Right lobe of liver (tissue), 6 donors: ENCODE data around the gene NIT2. TPM values are rescaled to one million over a fixed set of nuclear protein-coding genes. Genes with fewer than 3 reads are reported as not detected.

Experiments
- ATAC-seq, 4 donors: fragments of 200-7000 bp; cut with Tn5 transposase; one replicate each; pipeline ENCODE4 v1.9.1; 2020; ENCODE audit warnings: mild to moderate bottlenecking in 4 of 4, moderate library complexity in 4 of 4
- DNase-seq, 3 donors: peaks; one replicate each; pipeline ENCODE4 v3.0.0-alpha.2; 2020
- H3K27ac ChIP-seq, 3 donors: fragments of 200-600 bp; one replicate each; pipeline ENCODE4 v1.8.0; 2022
- H3K27me3 ChIP-seq, 2 donors: fragments of 200-600 bp; one replicate each; pipeline ENCODE4 v1.8.0; 2022
- H3K36me3 ChIP-seq, 4 donors: fragments of 200-600 bp; sonication (generic) in 1 of 4; one replicate each; pipeline versions ENCODE4 v1.5.1 to v1.8.0; 2017 to 2022; ENCODE audit warnings: control low read depth in 1 of 4
- H3K4me1 ChIP-seq, 4 donors: fragments of 200-600 bp; sonication (generic) in 1 of 4; one replicate each; pipeline versions ENCODE4 v1.5.1 to v1.8.0; 2017 to 2022; ENCODE audit warnings: control low read depth in 1 of 4
- H3K4me3 ChIP-seq, 3 donors: fragments of 200-600 bp; one replicate each; pipeline ENCODE4 v1.8.0; 2022
- H3K9me3 ChIP-seq, 4 donors: fragments of 200-600 bp; sonication (generic) in 1 of 4; one replicate each; pipeline versions ENCODE4 v1.5.1 to v1.8.0; 2017 to 2022; ENCODE audit warnings: control low read depth in 1 of 4
- POLR2A ChIP-seq: fragments of 450-650 bp; IDR thresholded peaks from one replicate; pipeline ENCODE4 v1.6.1; 2017; ENCODE audit warnings: antibody characterized with exemption, mild to moderate bottlenecking
- WGBS: methylation state at CpG from one replicate; pipeline ENCODE4 v1.1.6; 2018; ENCODE audit warnings: low coverage, low lambda C conversion rate; ENCODE audit not compliant: insufficient coverage; ENCODE audit errors: missing lambda C conversion rate; 5-methylcytosine and 5-hydroxymethylcytosine counted together
- intact Hi-C, 2 donors: fragments of 100-400 bp; cut with DNase I; formaldehyde crosslinking; loops; one replicate each; pipeline versions ENCODE4 v1.11.2 to v1.14.1; 2022
- total RNA-seq, 6 experiments: library from RNA; depleted of rRNA in 2 of 6; stranded (reverse); fragments of >200 nt in 2 of 6; fragmentation: NEBNext Ultra II Directional in 3 of 6; extraction: Animal tissue kit (Norgen Biotek cat#: 25700) in 3 of 6; gene quantifications; one replicate each; pipeline versions ENCODE4 v1.1.0 to v1.2.4, GENCODE V29; 2016 to 2023
- TF ChIP-seq, protein P1 (sequence below), 4 donors: fragments of 200-600 bp in 3 of 4; fragments of 450-650 bp in 1 of 4; IDR thresholded peaks; one replicate each; pipeline versions ENCODE4 v1.5.1 to v1.8.0; 2016 to 2022; ENCODE audit warnings: antibody characterized with exemption in 4 of 4, mild to moderate bottlenecking in 2 of 4
- donor health status: DM: no; HTN: yes; CAD: no.
- donor health status: DM: no; HTN: no; CAD: no.
- donor health status: DM: no; HTN: no; CAD: no.
- donor health status: DM: no; HTN: yes; CAD: no.
- donor health status: DM: no; HTN: yes; CAD: no.

Gene NIT2
- total RNA-seq, 6 experiments from 2014 or later: 43.5 to 141 (median 103) TPM

GRCh38 chr3:100297784-100298183 is 36.8 kb upstream of the NIT2 start:
- WGBS: 92% methylated on average over 2 of the region's 2 CpGs
- no peaks in the 10 kb centered on the region for H3K27me3 ChIP-seq
- intact Hi-C loops: no loop called here
- no peak overlapping the region for H3K4me3 ChIP-seq
- peaks cover 0 to 32% (median 7%) of the 10 kb centered on the region in 4 donors for H3K36me3 ChIP-seq
- no peaks in the 10 kb centered on the region for H3K9me3 ChIP-seq
- no peak for TF ChIP-seq POLR2A
- TF ChIP-seq, protein P1, sequence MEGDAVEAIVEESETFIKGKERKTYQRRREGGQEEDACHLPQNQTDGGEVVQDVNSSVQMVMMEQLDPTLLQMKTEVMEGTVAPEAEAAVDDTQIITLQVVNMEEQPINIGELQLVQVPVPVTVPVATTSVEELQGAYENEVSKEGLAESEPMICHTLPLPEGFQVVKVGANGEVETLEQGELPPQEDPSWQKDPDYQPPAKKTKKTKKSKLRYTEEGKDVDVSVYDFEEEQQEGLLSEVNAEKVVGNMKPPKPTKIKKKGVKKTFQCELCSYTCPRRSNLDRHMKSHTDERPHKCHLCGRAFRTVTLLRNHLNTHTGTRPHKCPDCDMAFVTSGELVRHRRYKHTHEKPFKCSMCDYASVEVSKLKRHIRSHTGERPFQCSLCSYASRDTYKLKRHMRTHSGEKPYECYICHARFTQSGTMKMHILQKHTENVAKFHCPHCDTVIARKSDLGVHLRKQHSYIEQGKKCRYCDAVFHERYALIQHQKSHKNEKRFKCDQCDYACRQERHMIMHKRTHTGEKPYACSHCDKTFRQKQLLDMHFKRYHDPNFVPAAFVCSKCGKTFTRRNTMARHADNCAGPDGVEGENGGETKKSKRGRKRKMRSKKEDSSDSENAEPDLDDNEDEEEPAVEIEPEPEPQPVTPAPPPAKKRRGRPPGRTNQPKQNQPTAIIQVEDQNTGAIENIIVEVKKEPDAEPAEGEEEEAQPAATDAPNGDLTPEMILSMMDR (IDR thresholded peaks at IDR 0.05): no peak
- no peak for DNase-seq
- H3K27ac ChIP-seq: no peak overlapping the region
- peaks cover 0 to 12% (median 0%) of the 10 kb centered on the region in 4 donors for H3K4me1 ChIP-seq
- no peak for ATAC-seq

DNA sequence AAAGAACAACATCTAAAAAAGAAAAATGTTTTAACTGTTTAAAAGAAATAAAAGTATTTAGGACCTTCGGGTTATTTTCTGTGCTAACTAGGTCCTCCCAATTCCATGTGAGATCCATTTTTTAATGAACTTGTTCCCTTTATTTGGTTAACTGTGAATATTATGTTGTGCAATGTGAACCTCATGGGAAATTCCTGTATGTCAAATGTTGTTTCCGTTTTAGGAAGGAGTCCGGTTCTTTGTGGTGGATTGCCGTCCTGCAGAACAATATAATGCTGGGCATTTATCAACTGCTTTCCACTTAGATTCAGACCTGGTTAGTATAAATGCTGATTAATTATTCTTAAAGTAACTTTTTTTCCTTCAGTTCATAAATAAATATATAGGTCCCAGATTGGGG is 35.5 kb upstream of the NIT2 start:
- Histone ChIP-seq H3K27me3 (no peaks in the 10 kb centered on the region), H3K4me3 (no peak overlapping the region), H3K9me3 (no peaks in the 10 kb centered on the region), H3K27ac (no peak overlapping the region), H3K36me3 (peaks cover 0 to 33% (median 7%) of the 10 kb centered on the region in 4 donors), H3K4me1 (peaks cover 0 to 12% (median 0%) of the 10 kb centered on the region in 4 donors)
- 63% methylated on average over 4 of the region's 4 CpGs for WGBS
- no peak for ATAC-seq
- intact Hi-C loops: no loop called here
- TF ChIP-seq, protein P1 (IDR thresholded peaks at IDR 0.05): no peak
- no peak for TF ChIP-seq POLR2A
- DNase-seq: no peak

- no peak for TF ChIP-seq POLR2A
- TF ChIP-seq, protein P1 (IDR thresholded peaks at IDR 0.05): no peak
- H3K36me3 ChIP-seq: peaks cover 0 to 14% (median 9%) of the 10 kb centered on the region in 4 donors
- DNase-seq: no peak
- H3K9me3 ChIP-seq: no peaks in the 10 kb centered on the region
- peaks cover 0 to 4% (median 0%) of the 10 kb centered on the region in 4 donors for H3K4me1 ChIP-seq
- intact Hi-C loops: no loop called here
- no peak overlapping the region for H3K4me3 ChIP-seq
- WGBS: 100% methylated on average over 1 of the region's 1 CpG
- H3K27me3 ChIP-seq: no peaks in the 10 kb centered on the region
- ATAC-seq: no peak
- no peak overlapping the region for H3K27ac ChIP-seq
Observed at GRCh38 chr3:100306695-100307094, 27.9 kb upstream of the NIT2 start.

DNA sequence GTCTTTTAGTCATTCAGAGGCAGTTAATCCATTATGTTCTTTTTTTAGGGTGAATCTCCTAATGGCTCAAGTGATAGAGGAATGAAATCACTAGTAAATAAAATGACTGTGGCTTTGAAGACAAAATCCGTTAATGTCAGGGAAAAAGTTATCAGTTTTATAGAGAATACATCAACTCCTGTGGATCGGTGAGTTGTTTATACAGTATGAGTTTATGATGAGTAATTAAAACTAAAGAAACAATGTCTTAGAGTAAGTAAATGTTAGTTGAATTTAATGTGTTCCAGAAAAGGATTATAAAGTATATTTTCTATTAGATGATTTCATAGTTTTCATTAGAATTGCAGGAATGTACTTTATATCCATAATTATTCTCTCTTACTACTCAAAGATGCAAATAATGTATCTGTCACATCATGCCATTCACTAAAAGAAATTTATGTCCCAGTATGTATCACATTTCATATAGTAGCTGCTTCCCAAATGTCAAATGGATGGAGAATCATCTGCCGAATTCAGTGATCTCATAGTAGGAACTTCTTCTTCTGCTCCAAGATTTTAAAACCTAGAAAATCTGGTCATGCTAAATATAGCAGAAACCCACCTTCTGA is 24.1 kb upstream of the NIT2 start:
- TF ChIP-seq, protein P1 (IDR thresholded peaks at IDR 0.05): no peak
- TF ChIP-seq POLR2A: no peak
- 74% methylated on average over 3 of the region's 3 CpGs for whole genome bisulfite sequencing
- peaks cover 0 to 4% (median 0%) of the 10 kb centered on the region in 4 donors for H3K4me1 ChIP-seq

More for the DNA sequence above, 24.1 kb upstream of the NIT2 start:
- no peaks in the 10 kb centered on the region for H3K27me3 ChIP-seq
- ATAC-seq (no peak), DNase-seq (no peak)
- no peaks in the 10 kb centered on the region for H3K9me3 ChIP-seq
- intact Hi-C loops: loop anchor here in 1 of 2 donors (10.0 kb wide), 1 partner anchor 404 kb away; no protein-coding TSS in a partner anchor
- peak overlapping the region in 1 of 3 donors; percentile 35 for H3K27ac ChIP-seq
- H3K4me3 ChIP-seq: no peak overlapping the region
- peaks cover 0 to 9% (median 5%) of the 10 kb centered on the region in 4 donors for H3K36me3 ChIP-seq
